GM19395 (cell line): ENCODE measurements around the gene MEP1B.
"Not testable (repeated sequence)": the region's sequence is repeated elsewhere in the genome, so short reads cannot be mapped to it uniquely, and the experiment has no call there.

Experiments used
- ATAC-seq: cut with Tn5 transposase; IDR thresholded peaks from one replicate; pipeline ENCODE4 v1.9.1; 2021; ENCODE audit warnings: mild to moderate bottlenecking, moderate library complexity; ENCODE audit not compliant: unreplicated experiment

The MEP1B gene

DNA sequence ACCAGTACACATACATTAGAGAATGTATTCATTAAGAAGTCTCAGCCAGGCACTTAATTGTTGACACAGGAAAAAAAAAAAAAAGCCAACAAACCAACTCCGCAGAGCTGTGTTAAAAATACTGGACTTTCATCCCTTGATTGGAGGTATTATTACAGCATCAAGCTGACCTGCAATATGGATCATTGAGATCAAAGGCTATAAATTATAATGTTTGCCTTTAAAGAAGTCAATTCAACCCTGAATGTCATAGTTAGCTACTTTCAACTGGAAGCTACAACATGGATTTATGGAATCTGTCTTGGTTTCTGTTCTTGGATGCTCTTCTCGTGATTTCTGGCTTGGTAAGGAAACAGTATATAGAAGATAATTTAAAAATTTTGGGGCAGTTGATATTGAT lies at the start of gene MEP1B:
MEP1B (plus strand) TSS at position 250 of the 400 bp plus-strand sequence; CDS start at position 282, 32 bp downstream.
- ATAC-seq = no peak

DNA sequence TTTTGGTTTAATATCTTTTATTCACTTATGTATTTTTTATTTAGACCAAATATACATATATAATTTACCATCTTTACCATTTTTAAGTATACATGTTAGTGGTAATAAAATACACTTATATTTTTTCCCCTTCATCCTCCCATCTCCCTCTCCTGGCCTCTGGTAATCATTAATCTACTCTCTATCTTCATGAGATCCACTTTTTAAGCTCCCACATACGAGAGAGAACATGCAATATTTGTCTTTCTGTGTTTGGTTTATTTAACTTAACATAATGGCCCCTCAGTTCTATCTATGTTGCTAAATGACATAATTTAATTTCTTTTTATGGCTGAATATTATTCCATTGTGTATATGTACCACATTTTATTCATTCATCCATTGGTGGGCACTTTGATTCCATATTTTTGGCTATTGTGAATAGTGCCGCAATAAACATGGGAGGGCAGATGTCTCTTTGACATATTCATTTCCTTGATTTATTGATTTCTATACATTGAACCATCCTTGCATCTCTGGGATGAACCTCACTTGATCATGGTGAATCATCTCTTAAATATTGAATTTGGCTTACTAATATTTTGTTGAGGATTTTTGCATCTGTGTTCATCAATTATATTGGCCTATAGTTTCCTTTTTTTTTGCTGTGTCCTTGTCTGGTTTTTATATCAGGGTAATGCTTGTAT lies 41.5 kb upstream of the MEP1B start:
- ATAC-seq = no peak

DNA sequence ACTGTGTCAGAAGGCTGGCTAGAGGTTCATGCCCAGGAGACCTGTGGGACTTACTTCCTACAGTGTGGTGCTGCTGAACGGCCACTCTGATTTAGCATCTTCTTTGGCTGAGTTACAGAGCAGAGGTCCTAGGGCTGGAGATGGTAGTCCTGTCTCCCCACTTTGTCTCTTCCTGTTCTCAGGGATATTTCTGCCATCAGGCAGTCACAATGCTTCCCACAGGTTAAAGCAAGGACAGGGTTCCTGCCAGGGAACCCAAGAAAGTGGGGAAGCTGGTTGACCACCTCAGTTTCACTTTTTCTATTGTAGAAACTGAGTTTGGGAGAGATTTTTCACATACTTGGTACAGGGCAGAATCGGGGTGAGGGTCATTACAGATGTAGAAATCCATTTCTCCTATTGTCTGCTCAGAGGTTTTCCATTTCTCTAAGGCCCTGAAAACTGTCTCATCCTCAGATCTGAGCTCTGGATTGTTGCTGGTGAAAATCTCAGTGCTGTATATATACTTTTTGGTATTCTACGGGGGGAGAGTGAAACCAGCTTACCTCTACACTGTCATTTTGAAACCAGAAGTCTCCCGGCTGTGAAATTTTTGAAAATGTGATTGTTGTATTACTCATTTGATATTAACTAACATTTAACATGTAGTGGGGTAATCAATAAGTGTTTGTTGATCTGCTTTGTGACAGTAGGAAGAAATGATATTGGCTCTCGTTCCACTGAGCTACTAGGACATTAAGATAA lies 37.0 kb upstream of the MEP1B start:
- ATAC-seq = peak; percentile 93

DNA sequence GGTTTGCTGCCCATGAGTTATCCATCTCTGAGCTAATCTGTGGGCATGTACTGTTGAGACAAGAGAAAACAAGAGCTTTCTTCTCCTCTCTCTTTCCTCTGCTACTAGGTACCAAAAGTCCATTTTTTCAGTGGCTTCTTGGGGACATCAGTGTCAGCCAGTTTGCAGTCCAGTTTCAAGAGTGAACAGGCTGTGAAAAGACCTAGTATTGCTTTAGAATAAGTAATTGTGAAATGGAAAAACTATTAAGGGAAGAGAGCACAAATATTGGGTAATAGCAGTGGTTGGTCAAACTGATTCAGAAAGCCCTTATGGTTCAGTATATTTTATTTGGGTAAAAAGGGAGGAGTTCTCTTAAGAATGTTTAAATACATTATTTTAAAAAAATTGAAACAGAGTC lies 33.0 kb upstream of the MEP1B start:
- ATAC-seq = no peak

DNA sequence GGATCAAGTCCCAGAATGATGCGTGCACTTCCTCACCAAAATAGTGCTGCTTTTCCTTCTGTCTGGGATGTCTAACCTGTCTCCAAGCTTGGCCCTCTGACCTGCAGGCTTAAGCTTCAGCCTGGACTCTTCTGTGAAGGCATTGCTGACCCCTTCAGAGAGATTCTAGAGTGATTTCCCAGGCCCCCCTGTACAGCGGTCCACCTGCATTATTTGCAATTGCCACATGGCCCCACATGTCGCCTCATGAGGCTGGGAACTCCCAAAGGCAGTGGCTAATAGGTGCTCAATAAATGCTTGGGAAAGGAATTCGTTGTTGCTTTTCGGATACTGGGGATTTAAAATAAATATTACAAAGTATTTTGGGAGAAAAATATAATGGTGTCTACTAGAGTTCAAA lies 32.3 kb upstream of the MEP1B start:
- no peak for ATAC-seq

DNA sequence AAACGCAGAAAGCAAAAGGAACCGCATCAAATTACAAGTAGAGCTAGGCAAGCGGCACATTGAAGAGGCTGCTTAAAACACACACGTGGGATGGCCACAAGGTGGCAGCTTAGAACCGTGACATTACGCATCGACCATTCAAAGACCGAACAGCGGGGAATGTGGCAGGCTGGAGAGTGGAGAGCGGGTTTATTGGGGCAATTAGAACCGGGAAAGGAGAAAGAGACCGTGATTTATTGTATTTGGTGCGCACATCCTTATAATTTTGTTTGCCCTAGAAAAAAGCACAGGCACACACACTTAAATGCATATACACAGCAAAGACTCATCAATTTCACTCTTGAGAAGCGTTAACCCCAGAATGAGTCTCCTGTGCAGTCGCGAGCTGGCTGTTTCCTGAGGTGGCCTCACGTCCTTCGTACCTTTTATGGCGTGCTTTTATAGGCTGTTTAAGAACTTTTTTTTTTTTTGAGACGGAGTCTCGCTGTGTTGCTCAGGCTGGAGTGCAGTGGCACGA lies 31.7 kb upstream of the MEP1B start:
- ATAC-seq = peak; percentile 91

DNA sequence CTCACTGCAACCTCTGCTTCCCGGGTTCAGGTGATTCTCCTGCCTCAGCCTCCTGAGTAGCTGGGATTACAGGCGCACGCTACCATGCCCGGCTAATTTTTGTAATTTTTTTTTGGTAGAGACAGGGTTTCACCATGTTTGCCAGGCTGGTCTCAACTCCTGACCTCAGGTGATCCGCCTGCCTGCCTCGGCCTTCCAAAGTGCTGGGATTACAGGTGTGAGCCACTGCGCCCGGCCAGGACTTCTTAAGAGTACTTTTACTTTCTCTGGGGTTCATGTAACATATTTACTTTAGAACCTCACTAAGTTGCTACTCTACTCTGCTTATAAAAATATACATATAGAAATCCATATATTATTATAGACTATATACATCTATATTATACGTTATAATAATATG lies 31.2 kb upstream of the MEP1B start:
- not testable (repeated sequence) for ATAC-seq

DNA sequence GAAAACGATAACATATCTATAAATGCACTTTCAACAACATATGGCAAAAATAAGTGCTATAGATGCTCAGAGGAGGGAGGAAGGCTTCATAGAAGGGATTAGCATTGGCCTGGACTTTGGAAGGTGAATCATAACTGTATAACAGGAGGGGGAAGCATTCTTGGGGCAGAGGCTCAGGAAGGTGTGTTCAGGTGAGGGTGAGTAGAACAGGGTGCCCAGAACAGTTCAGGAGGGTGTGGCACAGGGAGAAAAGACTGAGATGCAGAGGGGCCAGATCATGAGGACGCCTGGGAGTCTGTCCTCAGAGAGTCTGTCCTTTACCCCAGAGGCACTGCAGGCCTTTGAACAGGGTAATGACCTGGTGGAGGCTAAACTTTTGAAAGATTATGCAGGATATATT lies 29.3 kb upstream of the MEP1B start:
- ATAC-seq = no peak

DNA sequence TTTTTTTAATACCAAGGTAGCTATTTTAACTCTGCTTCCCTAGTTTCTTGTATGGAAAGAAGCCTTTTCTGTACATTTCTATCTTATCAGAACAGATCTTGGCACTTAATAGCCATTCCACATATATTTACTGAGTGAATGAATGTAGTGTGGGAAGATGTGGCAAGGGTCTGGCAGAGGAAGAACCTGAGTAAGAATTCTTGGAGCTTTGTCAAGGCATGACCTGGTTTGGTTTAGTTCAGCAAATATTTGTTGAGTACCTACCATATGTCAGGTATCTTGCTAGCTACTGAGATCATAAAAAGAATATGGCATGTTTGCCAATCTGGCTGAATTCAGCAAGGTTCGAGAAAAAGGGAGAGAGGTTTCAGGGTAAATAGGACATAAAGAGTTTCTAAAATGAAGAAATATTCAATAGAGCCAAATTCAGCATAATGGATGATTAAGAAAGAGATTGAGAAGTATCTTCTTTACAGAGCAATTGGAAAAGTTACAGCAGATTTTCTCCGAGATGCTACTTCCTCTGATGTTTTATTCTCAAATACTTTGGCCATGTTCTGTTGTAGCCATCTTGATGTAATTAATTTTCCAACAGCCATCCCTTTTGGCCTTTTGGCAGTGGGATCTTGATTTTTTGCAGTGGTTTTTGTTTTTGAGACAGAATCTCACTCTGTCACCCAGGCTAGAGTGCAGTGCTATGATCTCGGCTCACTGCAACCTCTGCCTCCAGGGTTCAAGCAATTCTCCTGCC lies 21.7 kb upstream of the MEP1B start:
- ATAC-seq = no peak

DNA sequence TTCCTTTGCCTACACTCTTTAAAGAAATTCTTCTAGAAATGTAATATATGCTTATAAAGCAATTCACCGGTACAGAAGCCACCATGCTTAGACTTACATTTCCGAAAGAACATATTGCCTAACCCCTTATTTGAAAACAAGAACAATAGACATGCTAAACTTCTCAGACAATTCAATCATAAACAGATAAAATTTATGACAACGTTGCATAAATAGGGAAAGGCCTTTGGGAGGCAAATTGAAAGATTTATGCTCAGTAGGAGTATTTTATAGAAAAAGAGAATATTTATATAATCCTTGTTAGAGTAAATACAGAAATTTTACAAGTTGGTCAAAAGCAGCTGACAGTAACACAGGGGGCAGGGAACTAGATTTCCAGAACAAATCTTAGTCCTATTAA lies 16.2 kb upstream of the MEP1B start:
- ATAC-seq = no peak

DNA sequence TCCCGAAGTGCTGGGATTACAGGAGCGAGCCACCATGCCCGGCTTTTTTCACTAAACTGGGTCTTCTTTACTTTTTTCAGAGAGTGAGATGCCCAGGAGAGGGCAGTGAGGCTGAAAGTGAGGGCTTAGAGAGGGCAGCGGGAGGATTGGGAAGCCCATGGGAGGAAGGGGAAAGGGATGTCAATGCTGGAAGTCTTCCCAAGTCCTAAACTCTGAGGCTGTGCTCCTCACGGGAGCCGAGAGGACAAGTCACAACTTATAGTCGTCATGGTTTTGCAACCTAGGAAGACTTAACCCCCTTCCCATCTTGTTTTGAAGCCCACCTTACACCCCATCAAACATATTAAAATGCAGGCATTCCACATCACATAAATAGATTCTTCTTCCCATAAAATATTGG lies 15.1 kb upstream of the MEP1B start:
- ATAC-seq = no peak

DNA sequence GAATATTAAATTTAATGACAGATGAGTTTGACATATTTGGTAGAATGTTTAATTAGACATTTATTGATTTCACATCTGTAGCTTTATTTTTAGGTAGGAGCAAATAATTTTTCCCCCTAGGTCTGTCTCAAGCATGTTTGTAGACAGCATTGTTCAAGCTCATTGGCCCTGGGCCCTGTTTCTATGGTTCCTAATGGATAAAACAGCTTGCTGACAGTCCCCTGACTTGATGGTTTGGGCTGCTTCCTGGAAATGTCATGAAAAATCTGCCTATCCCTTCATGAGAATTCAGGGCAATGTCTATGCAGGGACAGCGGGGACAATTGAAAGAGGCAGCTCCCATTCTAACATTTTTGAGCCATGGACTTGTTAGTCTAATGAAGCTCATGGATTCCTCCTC lies 14.6 kb upstream of the MEP1B start:
- ATAC-seq = no peak

DNA sequence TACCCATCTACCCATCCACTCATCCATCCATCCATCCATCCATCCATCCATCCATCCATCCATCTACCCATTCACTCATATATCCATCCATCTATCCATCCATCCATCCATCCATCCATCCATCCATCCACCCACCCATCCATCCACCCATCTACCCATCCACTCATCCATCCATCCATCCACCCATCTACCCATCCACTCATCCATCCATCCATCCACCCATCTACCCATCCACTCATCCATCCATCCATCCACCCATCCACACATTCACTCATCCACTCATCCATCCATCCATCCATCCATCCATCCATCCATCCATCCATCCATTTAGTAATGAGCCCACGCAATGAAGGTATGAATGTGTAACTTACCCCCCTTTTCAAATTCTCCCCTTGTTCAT lies 13.1 kb upstream of the MEP1B start:
- not testable (repeated sequence) for ATAC-seq

DNA sequence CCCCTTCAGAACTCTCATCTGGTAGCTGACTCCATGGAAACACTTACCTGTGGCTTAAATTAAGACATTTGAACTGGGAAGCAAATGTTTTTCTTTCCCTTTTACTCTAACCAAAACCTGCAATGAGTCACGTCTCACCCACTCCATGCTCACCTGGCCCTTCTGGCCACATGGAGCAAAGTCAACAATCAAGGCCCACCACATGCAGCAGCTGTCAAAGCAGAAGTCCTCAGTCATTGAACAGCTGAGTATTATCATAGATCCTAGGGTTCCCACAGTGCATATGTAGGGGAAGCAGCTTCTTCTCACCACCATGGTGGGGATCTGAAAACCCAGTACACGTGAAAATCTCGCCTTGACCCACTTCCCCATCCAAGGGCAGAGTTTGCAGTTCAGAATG lies 12.3 kb upstream of the MEP1B start:
- no peak for ATAC-seq

DNA sequence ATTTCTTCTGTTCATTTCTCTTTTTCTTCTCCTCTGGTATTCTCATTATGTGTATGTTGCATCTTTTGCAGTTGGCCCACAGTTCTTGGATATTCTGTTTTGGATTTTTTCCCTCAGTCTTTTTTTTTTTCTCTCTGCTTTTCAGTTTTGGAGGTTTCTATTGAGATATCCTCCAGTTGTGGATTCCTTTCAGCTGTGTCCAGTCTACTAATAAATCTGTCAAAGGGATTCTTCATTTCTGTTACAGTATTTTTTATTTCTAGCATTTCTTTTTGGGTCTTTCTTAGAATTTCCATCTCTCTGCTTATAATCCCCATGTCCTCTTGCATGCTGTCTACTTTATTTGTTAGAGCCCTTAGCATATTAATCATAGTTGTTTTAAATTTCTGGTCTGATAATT lies 6.3 kb upstream of the MEP1B start:
- no peak for ATAC-seq

DNA sequence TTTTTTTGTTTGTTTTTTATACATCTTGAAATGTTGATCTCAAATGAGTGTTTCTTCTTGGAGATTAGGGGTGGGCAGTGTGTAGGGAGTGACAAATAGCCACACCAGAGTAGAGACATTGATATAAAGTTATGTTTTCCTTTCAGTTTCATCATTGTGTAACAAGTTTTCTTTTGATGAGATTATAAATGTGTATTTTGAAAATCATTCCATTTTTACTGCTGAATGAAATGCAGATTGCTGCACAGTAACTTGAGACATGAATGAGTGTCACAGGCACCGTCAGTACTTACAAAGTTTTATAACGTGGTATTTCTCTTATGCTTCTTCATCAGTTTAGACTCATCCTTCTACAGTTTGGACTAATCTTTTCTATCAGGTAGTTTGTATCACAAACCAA lies 370 bp downstream of the MEP1B start:
- no peak for ATAC-seq

DNA sequence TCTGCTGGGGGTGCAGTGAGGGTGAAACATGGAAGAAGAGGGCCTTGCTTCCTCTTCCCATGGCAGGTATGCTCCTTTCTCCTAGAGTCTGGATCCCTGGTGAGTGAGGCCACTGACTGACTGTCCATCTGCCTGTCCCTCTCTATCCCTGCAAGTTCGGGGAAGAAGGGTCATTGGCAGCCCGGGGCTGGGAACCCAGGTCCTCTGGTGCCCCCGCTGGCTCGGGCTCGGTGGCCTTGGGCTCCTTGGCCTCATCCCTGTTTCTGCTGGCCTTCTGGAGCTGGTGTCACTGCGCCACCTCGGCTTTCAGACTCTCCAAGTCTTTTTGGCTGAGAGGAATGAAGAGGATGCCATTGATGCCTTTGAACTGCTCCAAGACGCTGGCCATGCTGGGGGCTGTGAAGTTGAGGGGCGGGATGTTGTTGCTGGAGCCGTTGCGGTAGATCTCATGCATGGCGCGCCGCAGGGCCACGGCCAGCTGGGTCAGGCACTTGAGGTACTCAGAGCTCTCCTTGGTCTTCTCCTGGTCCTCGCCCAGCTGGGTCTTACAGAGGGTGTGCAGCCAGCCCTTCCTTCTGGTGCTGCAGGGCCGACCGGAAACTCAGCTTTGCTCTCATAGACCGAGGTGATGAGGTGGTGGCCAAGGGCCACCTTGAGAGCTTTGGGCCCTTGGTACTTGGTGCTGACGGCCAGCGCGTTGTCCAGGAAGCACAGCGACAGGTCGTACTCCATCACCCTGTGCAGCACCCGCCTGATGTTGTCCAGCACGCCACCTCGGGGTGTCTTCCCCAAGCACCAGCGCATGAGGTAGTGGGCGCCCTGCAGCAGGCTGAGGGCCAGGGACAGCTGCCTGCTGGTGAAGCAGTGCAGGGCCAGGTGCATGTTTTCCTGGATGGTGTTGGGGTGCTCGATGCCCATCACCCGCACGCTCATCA lies 6.3 kb downstream of the MEP1B start:
- no peak for ATAC-seq

DNA sequence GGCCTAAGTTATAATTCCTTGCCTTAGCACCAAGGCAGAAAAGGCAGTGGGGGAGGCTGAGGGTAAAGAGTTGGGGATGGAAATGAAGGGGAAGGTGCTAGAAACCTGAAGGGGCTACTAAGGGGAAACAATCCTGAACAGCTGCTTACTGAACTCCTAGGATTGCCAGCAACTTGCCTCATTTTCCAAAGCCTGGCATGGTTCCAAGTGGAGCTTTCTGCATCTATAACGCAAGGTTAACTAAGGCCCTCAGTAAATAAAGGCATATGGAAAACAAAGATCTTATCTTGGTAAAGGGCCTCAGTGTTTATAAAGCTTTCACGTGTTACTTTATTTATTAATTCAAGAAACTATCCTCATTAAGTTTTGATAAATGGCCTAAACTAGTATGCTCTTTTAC lies 10.9 kb downstream of the MEP1B start:
- no peak for ATAC-seq

DNA sequence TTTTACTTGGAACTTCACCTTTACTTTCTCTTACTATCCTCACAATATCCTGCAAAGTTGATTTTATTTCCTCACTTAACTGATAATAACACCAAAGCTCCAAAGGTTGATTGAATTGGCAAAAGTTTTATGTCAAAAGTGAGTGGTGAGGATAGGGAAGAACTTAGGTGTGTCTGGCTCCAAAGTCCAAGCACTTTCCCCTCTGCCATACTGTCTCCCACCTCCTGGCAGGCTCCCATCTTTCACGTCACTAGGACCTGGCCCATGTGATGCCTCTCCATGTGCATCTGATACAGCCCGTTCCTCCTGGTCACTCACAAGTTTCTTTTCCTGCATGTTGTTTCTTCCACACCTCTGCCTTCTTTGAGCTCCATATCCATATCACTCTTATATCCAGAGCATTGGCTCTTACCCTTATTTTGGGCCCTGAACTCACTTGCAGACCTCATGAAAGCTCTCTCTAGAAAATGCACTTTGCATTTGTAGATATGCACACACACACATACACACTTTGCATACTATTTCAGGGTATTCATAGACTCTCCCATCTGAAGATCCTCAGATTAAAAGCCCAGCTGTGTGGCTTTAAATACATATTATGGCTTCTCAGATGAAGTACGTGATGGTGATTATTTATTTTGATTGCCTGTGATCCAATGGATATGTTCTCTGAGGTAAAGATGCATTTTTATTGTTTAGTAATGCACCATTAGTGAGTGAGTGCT lies 12.3 kb downstream of the MEP1B start:
- ATAC-seq = no peak

DNA sequence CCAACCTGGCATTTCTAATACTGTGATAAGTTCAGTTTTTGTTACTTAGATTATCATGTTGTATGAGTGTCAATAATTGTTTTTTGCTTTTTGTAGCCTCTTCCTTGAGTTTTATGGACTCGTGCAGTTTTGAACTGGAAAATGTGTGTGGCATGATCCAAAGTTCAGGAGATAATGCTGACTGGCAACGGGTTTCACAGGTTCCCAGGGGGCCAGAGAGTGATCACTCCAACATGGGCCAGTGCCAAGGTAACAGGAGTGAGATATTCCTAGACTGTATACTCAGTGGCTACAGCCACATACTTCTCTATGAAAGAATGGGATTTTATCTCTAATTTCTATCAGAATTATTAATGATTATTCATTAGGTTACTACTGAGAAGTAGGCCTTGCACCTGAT lies 18.2 kb downstream of the MEP1B start:
- ATAC-seq = no peak
